HG03460 (cell line): ENCODE data around the gene DCAF8.
A peak's percentile ranks its signal among the peaks of the same experiment; 100 is the strongest.

Experiments used
- ATAC-seq: cut with Tn5 transposase; IDR thresholded peaks from one replicate; pipeline ENCODE4 v1.9.1; 2021; ENCODE audit not compliant: unreplicated experiment

Gene DCAF8

GRCh38 chr1:160177667-160178066, 84.7 kb downstream of the DCAF8 start:
- no peak for ATAC-seq

GRCh38 chr1:160177231-160177630, 85.1 kb downstream of the DCAF8 start:
- ATAC-seq = no peak

GRCh38 chr1:160171980-160172379, 90.4 kb downstream of the DCAF8 start:
- no peak for ATAC-seq

- ATAC-seq = no peak
These were observed 91.0 kb downstream of the DCAF8 start for GRCh38 chr1:160171354-160171753.

- ATAC-seq = peak; percentile 61
These were observed 92.6 kb downstream of the DCAF8 start for GRCh38 chr1:160169553-160170399.

- ATAC-seq = no peak
These were observed 93.6 kb downstream of the DCAF8 start for GRCh38 chr1:160168609-160169369.

GRCh38 chr1:160168016-160168415, 94.3 kb downstream of the DCAF8 start:
- ATAC-seq = no peak

- no peak for ATAC-seq
These were observed 94.8 kb downstream of the DCAF8 start for GRCh38 chr1:160167580-160167979.

GRCh38 chr1:160167056-160167455, 95.3 kb downstream of the DCAF8 start:
- no peak for ATAC-seq

- ATAC-seq = no peak
These were observed 96.0 kb downstream of the DCAF8 start for GRCh38 chr1:160166166-160166868.
